HG03571 (cell line): Measurements from ENCODE around the gene CEBPE.

Source experiments
- ATAC-seq: cut with Tn5 transposase; IDR thresholded peaks from one replicate; pipeline ENCODE4 v1.9.1; 2021; ENCODE audit not compliant: unreplicated experiment

The CEBPE gene

GRCh38 chr14:23104591-23105347 lies 14.3 kb downstream of the CEBPE start, which contains the start of gene CIROP:
CIROP (minus strand) TSS chr14:23104989; CDS start chr14:23104920, 69 bp downstream.
- ATAC-seq = no peak

- ATAC-seq = no peak
Observed at GRCh38 chr14:23104070-23104590, 14.9 kb downstream of the CEBPE start.

GRCh38 chr14:23103581-23103980 lies 15.5 kb downstream of the CEBPE start:
- no peak for ATAC-seq

GRCh38 chr14:23102801-23103200 lies 16.3 kb downstream of the CEBPE start:
- no peak for ATAC-seq

GRCh38 chr14:23101986-23102625 lies 16.9 kb downstream of the CEBPE start:
- no peak for ATAC-seq

- no peak for ATAC-seq
Observed at GRCh38 chr14:23101213-23101970, 17.7 kb downstream of the CEBPE start.

GRCh38 chr14:23099212-23099861 lies 19.7 kb downstream of the CEBPE start:
- ATAC-seq = no peak

- ATAC-seq = no peak
Observed at GRCh38 chr14:23097786-23098185, 21.3 kb downstream of the CEBPE start.

- peak; percentile 90 for ATAC-seq
Observed at GRCh38 chr14:23095196-23096108, 23.6 kb downstream of the CEBPE start, which contains the start of gene C14orf119. C14orf119 (plus strand) TSS chr14:23095505; CDS start chr14:23097659, 2,154 bp downstream.

GRCh38 chr14:23094666-23095195 lies 24.3 kb downstream of the CEBPE start, which contains the start of gene ACIN1:
ACIN1 (minus strand) TSS chr14:23095136; CDS start chr14:23095112, 24 bp downstream.
- ATAC-seq = peak; percentile 34

GRCh38 chr14:23093991-23094665 lies 24.9 kb downstream of the CEBPE start:
- ATAC-seq = peak; percentile 14

- no peak for ATAC-seq
Observed at GRCh38 chr14:23093526-23093925, 25.5 kb downstream of the CEBPE start.

- ATAC-seq = no peak
Observed at GRCh38 chr14:23093104-23093503, 26.0 kb downstream of the CEBPE start.

- no peak for ATAC-seq
Observed at GRCh38 chr14:23091294-23092225, 27.5 kb downstream of the CEBPE start.

- no peak for ATAC-seq
Observed at GRCh38 chr14:23090254-23090636, 28.8 kb downstream of the CEBPE start.

- no peak for ATAC-seq
Observed at GRCh38 chr14:23089498-23090253, 29.4 kb downstream of the CEBPE start.

- no peak for ATAC-seq
Observed at GRCh38 chr14:23086565-23086964, 32.5 kb downstream of the CEBPE start.
